IPS-18c (cell line): ENCODE measurements around the gene OPRL1.

Experiments
- H3K4me3 ChIP-seq: 2 replicates; pipeline ENCODE4 v1.7.0; 2013; ENCODE audit warnings: low read depth, mild to moderate bottlenecking, low read length, moderate library complexity; ENCODE audit not compliant: insufficient read depth
- H3K9me3 ChIP-seq: one replicate; pipeline ENCODE4 v1.6.1; 2013; ENCODE audit warnings: mild to moderate bottlenecking, low read length, moderate library complexity; ENCODE audit not compliant: control insufficient read depth, insufficient read depth

OPRL1 gene

GRCh38 chr20:64051561-64052325, 28.1 kb upstream of the OPRL1 start:
- H3K9me3 ChIP-seq: peaks cover 2% of the 10 kb centered on the region
- H3K4me3 ChIP-seq: no peak overlapping the region

GRCh38 chr20:64052326-64052722, 27.6 kb upstream of the OPRL1 start:
- H3K4me3 ChIP-seq: no peak overlapping the region
- peaks cover 2% of the 10 kb centered on the region for H3K9me3 ChIP-seq

- Histone ChIP-seq H3K4me3 (no peak overlapping the region), H3K9me3 (peaks cover under 1% of the 10 kb centered on the region)
These were observed 26.7 kb upstream of the OPRL1 start for GRCh38 chr20:64052987-64053840.

- Histone ChIP-seq H3K9me3 (no peaks in the 10 kb centered on the region), H3K4me3 (no peak overlapping the region)
These were observed 25.8 kb upstream of the OPRL1 start for GRCh38 chr20:64053841-64054661.

GRCh38 chr20:64055396-64055892, 24.4 kb upstream of the OPRL1 start:
- H3K4me3 ChIP-seq: no peak overlapping the region
- H3K9me3 ChIP-seq: no peaks in the 10 kb centered on the region

- Histone ChIP-seq H3K9me3 (no peaks in the 10 kb centered on the region), H3K4me3 (no peak overlapping the region)
These were observed 23.8 kb upstream of the OPRL1 start for GRCh38 chr20:64055893-64056638.

- Histone ChIP-seq H3K4me3 (no peak overlapping the region), H3K9me3 (no peaks in the 10 kb centered on the region)
These were observed 23.3 kb upstream of the OPRL1 start for GRCh38 chr20:64056639-64056888.

- H3K9me3 ChIP-seq: no peaks in the 10 kb centered on the region
- no peak overlapping the region for H3K4me3 ChIP-seq
These were observed 22.8 kb upstream of the OPRL1 start for GRCh38 chr20:64056889-64057627.

- Histone ChIP-seq H3K4me3 (no peak overlapping the region), H3K9me3 (no peaks in the 10 kb centered on the region)
These were observed 22.0 kb upstream of the OPRL1 start for GRCh38 chr20:64057628-64058498.

GRCh38 chr20:64058536-64058935, 21.3 kb upstream of the OPRL1 start:
- Histone ChIP-seq H3K9me3 (no peaks in the 10 kb centered on the region), H3K4me3 (no peak overlapping the region)

GRCh38 chr20:64062276-64062595, 17.6 kb upstream of the OPRL1 start:
- Histone ChIP-seq H3K9me3 (no peaks in the 10 kb centered on the region), H3K4me3 (peak overlapping the region; percentile 85)

GRCh38 chr20:64062596-64063388, 17.1 kb upstream of the OPRL1 start, which contains the start of gene TCEA2:
Gene TCEA2, plus strand, starts transcription at chr20:64063198. Its CDS starts 115 bp downstream, at chr20:64063313.
- Histone ChIP-seq H3K9me3 (no peaks in the 10 kb centered on the region), H3K4me3 (peak within 1 kb of the TSS; percentile 85)

GRCh38 chr20:64063389-64064144, 16.3 kb upstream of the OPRL1 start:
- H3K4me3 ChIP-seq: peak overlapping the region; percentile 85
- H3K9me3 ChIP-seq: no peaks in the 10 kb centered on the region

- no peaks in the 10 kb centered on the region for H3K9me3 ChIP-seq
- H3K4me3 ChIP-seq: no peak overlapping the region
These were observed 15.7 kb upstream of the OPRL1 start for GRCh38 chr20:64064145-64064698.
